HG03175 (cell line): ENCODE data around the gene NFKBIB.

Experiments
- ATAC-seq: cut with Tn5 transposase; IDR thresholded peaks from one replicate; pipeline ENCODE4 v1.9.1; 2021; ENCODE audit warnings: mild to moderate bottlenecking, moderate library complexity; ENCODE audit not compliant: unreplicated experiment

Gene NFKBIB

DNA sequence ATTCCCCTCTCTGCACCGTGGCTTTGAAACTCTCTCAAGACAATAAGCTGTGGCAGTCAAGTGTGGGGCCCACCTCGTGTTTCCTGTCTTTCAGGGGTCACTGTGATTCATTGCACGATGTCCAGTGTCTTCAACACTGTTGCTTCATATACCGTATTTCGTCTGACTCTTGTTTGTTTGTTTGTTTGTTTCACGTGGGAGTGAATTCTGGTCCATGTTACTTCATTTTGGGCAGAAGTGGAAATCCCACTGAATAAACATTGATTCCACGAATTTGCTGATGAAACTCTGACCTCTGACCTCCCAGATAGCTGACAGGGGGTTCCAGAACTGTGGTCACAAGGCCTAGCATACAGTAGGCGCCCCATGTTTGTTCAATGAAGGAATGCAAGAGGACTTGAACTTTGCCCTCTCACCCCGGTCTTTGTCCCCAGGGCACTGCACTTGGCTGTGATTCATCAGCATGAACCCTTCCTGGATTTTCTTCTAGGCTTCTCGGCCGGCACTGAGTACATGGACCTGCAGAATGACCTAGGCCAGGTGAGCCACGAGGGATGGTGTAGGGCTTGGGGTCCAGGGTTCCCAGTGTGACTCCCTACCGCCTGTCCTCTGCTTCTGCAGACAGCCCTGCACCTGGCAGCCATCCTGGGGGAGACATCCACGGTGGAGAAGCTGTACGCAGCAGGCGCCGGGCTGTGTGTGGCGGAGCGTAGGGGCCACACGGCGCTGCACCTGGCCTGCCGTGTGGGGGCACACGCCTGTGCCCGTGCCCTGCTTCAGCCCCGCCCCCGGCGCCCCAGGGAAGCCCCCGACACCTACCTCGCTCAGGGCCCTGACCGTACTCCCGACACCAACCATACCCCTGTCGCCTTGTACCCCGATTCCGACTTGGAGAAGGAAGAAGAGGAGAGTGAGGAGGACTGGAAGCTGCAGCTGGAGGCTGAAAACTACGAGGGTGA lies 5.1 kb downstream of the NFKBIB start:
- no peak for ATAC-seq

DNA sequence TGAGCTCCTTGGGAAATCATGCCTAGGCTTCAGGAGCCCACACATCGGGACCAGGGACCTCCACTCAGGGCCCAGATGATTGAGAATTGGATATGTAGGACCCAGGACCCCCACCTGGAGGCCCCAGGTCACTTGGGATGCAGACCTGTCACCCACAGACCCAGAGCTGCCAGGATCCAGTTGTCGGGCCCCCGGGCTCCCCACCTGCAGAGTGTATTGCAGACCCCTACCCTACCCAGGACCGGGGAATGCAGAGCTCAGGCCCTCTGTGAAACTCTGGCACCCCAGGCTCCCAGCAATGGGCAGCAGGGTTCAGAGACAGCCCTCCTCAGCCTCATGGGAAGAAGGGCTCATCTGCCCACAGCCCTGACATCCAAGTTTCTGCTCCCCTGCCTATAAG lies 5.9 kb downstream of the NFKBIB start:
- no peak for ATAC-seq

GRCh38 chr19:38907227-38907626 lies 7.5 kb downstream of the NFKBIB start:
- ATAC-seq: no peak

DNA sequence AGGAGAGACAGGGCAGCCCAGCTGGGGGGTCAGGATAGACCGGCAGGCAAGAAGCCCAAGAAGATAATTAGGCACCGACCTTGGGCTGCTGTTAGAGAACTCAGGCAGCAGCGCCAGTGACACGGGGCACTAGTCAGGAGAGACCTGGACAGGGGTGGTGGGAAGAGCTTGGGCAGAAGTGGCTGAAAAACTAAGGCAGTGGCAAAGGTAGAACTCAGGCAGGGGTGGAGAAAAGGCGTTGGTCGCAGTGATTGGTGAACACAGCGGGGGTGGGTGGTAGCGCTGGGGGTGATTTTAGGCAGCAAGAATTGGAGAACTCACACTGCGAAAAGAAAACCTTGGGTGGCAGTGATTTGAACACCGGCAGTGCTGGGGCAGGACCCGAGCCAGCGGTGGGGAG lies 7.9 kb downstream of the NFKBIB start:
- no peak for ATAC-seq

DNA sequence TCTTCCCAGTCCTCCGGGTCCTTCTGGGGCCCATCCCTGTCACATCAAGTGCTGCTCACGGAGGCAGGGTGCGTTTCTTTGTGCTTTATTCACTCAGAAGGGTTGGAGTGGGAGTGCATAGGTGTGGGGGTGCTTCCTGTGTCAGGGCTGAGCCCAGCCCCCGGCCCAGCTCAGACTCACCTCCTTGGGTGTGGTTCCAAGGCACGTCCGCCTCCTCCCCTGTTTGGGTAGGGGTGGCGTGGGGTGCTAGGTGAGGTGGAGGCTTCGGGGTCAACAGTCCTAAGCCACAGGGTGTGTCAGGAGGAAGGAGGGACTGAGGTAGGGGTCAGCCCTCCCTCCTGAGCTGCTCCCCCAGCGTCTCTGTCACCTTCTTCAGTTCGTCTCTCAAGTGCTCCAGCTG lies 9.1 kb downstream of the NFKBIB start:
- no peak for ATAC-seq

DNA sequence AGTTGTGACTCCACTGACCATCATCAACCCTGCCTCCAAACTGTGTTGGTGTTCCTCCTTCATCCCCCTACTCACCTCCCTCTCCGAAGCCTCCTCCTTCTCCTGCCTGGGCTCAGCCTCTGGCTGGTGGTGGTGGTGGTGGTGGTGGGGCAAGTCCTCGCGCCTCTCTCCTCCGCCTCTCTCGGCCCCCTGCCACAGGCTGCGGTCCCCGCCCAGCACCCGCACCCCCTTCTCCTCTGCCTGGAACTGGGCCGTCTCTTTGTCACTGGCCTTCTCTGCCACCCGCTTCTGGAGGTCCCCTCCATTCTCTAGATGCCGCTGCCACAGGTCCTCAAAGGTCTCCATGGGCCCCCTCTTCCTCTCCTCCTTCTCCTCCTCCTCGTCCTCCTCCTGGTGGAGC lies 10.7 kb downstream of the NFKBIB start:
- ATAC-seq: no peak

DNA sequence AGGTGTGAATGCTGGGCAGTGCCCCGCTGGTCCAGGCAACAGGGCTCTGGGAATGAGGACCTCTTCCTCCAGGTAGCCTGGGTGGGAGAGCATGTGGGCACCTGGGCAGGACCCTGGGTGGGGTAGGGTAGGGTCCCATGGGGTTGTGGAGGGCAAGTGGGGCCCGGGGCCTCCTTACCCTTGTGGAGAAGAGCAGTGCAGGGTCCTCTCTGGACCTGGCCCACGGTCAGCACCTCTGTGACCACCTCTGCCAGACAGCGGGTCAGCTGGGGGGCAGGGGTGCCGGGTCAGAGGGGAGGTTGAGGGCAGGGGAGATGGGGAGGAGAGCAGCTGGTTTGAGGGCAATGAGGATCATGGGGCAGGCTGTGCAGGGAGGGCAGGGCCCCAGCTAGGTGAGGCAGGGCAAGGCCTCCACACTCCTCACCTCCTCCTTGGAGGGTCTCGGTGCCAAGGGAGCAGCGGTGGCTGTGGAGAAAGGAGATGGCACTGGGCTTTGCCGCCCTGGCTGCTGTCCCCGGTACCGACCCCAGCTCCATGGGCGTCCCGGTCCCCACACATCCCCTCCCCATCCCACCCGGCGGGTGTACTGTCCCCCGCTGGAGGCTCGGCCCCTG lies 11.7 kb downstream of the NFKBIB start:
- no peak for ATAC-seq

GRCh38 chr19:38912600-38913514 lies 13.1 kb downstream of the NFKBIB start:
- no peak for ATAC-seq

- ATAC-seq: no peak
Measured at GRCh38 chr19:38913958-38914357, 14.2 kb downstream of the NFKBIB start.

- no peak for ATAC-seq
Measured at GRCh38 chr19:38915329-38916321, 15.9 kb downstream of the NFKBIB start.

GRCh38 chr19:38917516-38917915 lies 17.7 kb downstream of the NFKBIB start:
- no peak for ATAC-seq

GRCh38 chr19:38917921-38918491 lies 18.2 kb downstream of the NFKBIB start:
- no peak for ATAC-seq

DNA sequence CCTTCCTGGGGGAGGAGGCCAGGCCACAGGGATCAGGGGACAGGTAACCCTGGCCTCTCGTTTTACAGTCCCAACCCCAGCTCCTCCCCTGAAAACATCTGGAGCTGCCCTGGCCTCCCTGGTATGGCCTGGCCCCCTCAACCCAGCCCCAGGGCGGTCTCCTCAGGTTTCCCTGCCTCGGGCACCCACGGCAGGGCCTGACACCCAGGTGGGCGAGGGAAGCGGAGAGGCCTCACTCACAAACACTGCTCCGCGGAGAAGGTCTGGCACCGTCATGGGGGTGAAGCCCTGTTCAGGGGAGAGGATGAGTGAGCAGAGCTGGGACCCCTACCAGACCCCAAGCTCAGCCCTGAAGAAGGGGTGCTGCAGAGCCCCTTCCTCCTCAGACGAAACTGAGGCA lies 18.8 kb downstream of the NFKBIB start:
- ATAC-seq: no peak

DNA sequence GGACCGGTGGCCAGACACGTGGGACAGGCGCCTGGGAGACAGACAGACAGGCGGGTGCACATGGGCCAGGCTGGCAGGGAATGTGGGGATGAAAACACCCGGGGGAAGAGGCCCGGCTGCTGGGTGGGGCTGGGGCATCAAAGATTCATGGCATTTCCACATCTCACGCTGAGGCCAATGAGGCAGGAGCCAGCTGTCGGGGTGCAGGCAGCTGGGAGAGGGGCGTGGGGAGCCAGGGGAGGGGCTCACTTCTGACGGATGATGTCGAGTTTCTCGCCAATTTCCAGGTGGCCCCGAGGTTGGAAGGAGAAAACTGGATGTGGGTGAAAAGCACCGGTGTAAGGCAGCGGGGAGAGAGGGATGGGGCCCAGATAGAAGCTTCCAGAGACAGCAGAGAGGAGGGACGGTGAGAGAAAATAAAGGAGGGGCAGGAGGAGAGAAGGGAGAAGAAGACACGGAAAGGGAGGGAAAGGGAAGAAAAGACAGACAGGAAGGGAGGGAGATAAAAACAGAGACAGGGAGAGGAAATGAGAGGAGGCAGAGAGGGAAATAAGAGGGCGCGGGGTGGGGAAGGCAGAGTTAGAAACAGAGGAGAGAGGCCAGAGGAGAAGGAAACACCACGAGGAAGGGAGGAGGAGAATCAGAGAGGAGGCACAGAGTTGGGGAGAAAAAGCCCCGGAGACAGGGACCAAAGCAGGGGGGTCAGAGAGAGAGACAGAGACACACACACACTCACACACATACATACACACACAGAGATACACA lies 20.2 kb downstream of the NFKBIB start:
- no peak for ATAC-seq

GRCh38 chr19:38920602-38921419 lies 21.0 kb downstream of the NFKBIB start:
- ATAC-seq: no peak

GRCh38 chr19:38921420-38922274 lies 21.9 kb downstream of the NFKBIB start:
- ATAC-seq: no peak

DNA sequence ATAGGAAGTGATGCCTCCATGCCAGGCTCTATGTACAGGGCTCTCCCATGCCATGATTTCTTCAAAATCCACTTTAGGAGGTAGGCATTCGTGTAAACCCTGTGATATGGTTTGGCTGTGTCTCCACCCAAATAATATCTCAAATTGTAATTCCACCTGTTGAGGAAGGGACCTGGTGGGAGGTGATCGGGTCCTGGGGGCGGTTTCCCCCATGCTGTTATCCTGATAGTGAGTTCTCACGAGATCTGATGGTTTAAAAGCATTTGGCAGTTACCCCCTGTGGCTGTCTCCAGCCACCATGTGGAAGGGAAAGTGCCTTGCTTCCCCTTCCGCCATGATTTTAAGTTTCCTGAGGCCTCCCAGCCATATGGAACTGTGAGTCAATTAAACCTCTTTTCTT lies 22.7 kb downstream of the NFKBIB start:
- ATAC-seq: no peak
